HepG2 (cell line): ENCODE data around the gene MKRN2OS. TPM values are rescaled to one million over a fixed set of nuclear protein-coding genes. Genes with fewer than 3 reads are reported as not detected.

Experiments
- BRD4 ChIP-seq: sonication (generic); formaldehyde crosslinking; IDR thresholded peaks from 2 replicates; pipeline ENCODE4 v1.4.0; 2020; ENCODE audit warnings: missing genetic modification reagents
- CTCF ChIP-seq: sonication (generic); formaldehyde crosslinking; IDR thresholded peaks from 2 replicates; pipeline ENCODE4 v1.5.0; 2020; ENCODE audit warnings: mild to moderate bottlenecking, missing genetic modification reagents, moderate library complexity
- FOXA1 ChIP-seq, 2 experiments: fragments of 450-650 bp in 1 of 2; sonication (generic) in 1 of 2; formaldehyde crosslinking in 1 of 2; IDR thresholded peaks; 2 replicates each; pipeline versions ENCODE4 v1.4.0 to v1.6.1; 2016 to 2020; ENCODE audit warnings: missing genetic modification reagents in 1 of 2
- KDM1A ChIP-seq: IDR thresholded peaks from 2 replicates; pipeline ENCODE4 v1.6.1; 2016; ENCODE audit warnings: missing compliant biosample characterization
- PHB2 ChIP-seq: fragments of 450-650 bp; IDR thresholded peaks from 2 replicates; pipeline ENCODE4 v1.6.1; 2018; ENCODE audit not compliant: partially characterized antibody
- PTBP1 ChIP-seq: fragments of 200-400 bp; formaldehyde crosslinking; IDR thresholded peaks from 2 replicates; pipeline ENCODE4 v1.6.1; 2018; ENCODE audit warnings: low read length, low read depth; ENCODE audit not compliant: poor library complexity, severe bottlenecking
- RARA ChIP-seq: IDR thresholded peaks from 2 replicates; pipeline ENCODE4 v1.6.1; 2016; ENCODE audit warnings: missing genetic modification reagents, missing compliant biosample characterization
- SIN3A ChIP-seq: IDR thresholded peaks from 2 replicates; pipeline ENCODE4 v1.6.1; 2011; ENCODE audit warnings: low read depth, mild to moderate bottlenecking, control low read depth, low read length, borderline replicate concordance
- ZKSCAN1 ChIP-seq: fragments of 150-350 bp; IDR thresholded peaks from 2 replicates; pipeline ENCODE4 v1.6.1; 2014; ENCODE audit warnings: low read length
- ZNF136 ChIP-seq: sonication (generic); formaldehyde crosslinking; IDR thresholded peaks from 2 replicates; pipeline ENCODE4 v1.8.1; 2022; ENCODE audit warnings: low read depth, mild to moderate bottlenecking, moderate library complexity, missing genetic modification reagents
- ZNF142 ChIP-seq: sonication (generic); formaldehyde crosslinking; IDR thresholded peaks from 2 replicates; pipeline ENCODE4 v1.4.0; 2020; ENCODE audit warnings: missing genetic modification reagents
- ZNF235 ChIP-seq: sonication (generic); formaldehyde crosslinking; IDR thresholded peaks from 2 replicates; pipeline ENCODE4 v1.8.1; 2023; ENCODE audit warnings: mild to moderate bottlenecking, missing genetic modification reagents, borderline replicate concordance
- ZNF317 ChIP-seq: sonication (generic); formaldehyde crosslinking; IDR thresholded peaks from 2 replicates; pipeline ENCODE4 v1.5.0; 2020; ENCODE audit warnings: mild to moderate bottlenecking, missing genetic modification reagents
- ZNF558 ChIP-seq: sonication (generic); formaldehyde crosslinking; IDR thresholded peaks from 2 replicates; pipeline ENCODE4 v1.9.0; 2022; ENCODE audit warnings: mild to moderate bottlenecking, missing genetic modification reagents, borderline replicate concordance
- ZNF562 ChIP-seq: sonication (generic); formaldehyde crosslinking; IDR thresholded peaks from 2 replicates; pipeline ENCODE4 v1.8.0; 2022; ENCODE audit warnings: missing genetic modification reagents, borderline replicate concordance
- polyA plus RNA-seq, 8 experiments: library from polyadenylated mRNA; depleted of rRNA in 3 of 8; stranded (reverse) in 7 of 8; unstranded in 1 of 8; fragments of >200 nt; fragmentation: Illumina TruSeq in 4 of 8; extraction: Trizol in 4 of 8; gene quantifications; 2 replicates each; pipeline versions ENCODE4 v1.2.1 to v1.2.3, GENCODE V29; 2011 to 2016; ENCODE audit warnings: low read depth in 4 of 8, missing spikeins in 1 of 8, mixed read lengths in 1 of 8; ENCODE audit not compliant: insufficient read depth in 1 of 8
- total RNA-seq, 5 experiments: library from RNA; depleted of rRNA; stranded (reverse); fragments of >200 nt; fragmentation: Illumina TruSeq; extraction: Trizol; gene quantifications; 2 replicates each; pipeline ENCODE4 v1.2.3, GENCODE V29; 2016; ENCODE audit warnings: low read depth in 1 of 5

MKRN2OS gene
- total and polyA plus RNA-seq, 2 of the 13 experiments (the other 11 are each of a cell fraction or from before 2014, with no cell fraction given), result not detected

GRCh38 chr3:12556690-12557472 lies 11.6 kb upstream of the MKRN2OS start, which contains the start of gene MKRN2 (continued):
- TF ChIP-seq PTBP1 (no peak), ZKSCAN1 (0 out of 2 replicates have a peak, but pooled peaks have one; percentile 34), ZNF317 (CRISPR knock-in tag) (peak; percentile 52; the same call in 1 of the 2 replicates), RARA (CRISPR knock-in tag) (peak; percentile 36; the same call in 1 of the 2 replicates), ZNF558 (CRISPR knock-in tag) (peak; percentile 62; the same call in 1 of the 2 replicates), BRD4 (CRISPR knock-in tag) (peak; percentile 42; the same call in 1 of the 2 replicates), KDM1A (CRISPR knock-in tag) (peak; percentile 17; the same call in 1 of the 2 replicates), ZNF235 (0 out of 2 replicates have a peak, but pooled peaks have one; percentile 46), ZNF136 (CRISPR knock-in tag) (no peak), CTCF (CRISPR knock-in tag) (0 out of 2 replicates have a peak, but pooled peaks have one; percentile 7), SIN3A (peak; percentile 79; the same call in 1 of the 2 replicates), FOXA1 (IDR thresholded peaks at IDR 0.05) (no peak), FOXA1 (CRISPR knock-in tag; IDR thresholded peaks at IDR 0.05) (no peak), ZNF562 (CRISPR knock-in tag) (no peak), ZNF142 (CRISPR knock-in tag) (peak; percentile 56; the same call in 1 of the 2 replicates), PHB2 (no peak)
